PC-3 (cell line): ENCODE measurements around the gene PLXNA4. TPM values are rescaled to one million over a fixed set of nuclear protein-coding genes. Genes with fewer than 3 reads are reported as not detected.
A peak's percentile ranks its signal among the peaks of the same experiment; 100 is the strongest.

ENCODE experiments used
- ATAC-seq: fragments of 200-7000 bp; cut with Tn5 transposase; 2 replicates; pipeline ENCODE4 v1.9.1; 2020; ENCODE audit warnings: mild to moderate bottlenecking, moderate library complexity
- BruUV-seq: library from RNA; stranded (reverse); fragments of 400-500 nt; replicated peaks from 2 replicates; lab custom pipeline; 2021; lab: Mats Ljungman, UMichigan
- CTCF ChIA-PET: fragments of 300-600 bp; sonication (Branson Sonifier 250); formaldehyde crosslinking; loops from one replicate; lab custom pipeline; 2022; ENCODE audit warnings: antibody characterized with exemption; lab: Charles Lee
- POLR2A ChIA-PET: fragments of 300-600 bp; sonication (Branson Sonifier 250); formaldehyde crosslinking; loops from one replicate; lab custom pipeline; 2022; ENCODE audit warnings: antibody characterized with exemption; ENCODE audit not compliant: unreplicated experiment; lab: Charles Lee
- DNase-seq: peaks from one replicate; pipeline ENCODE4 v3.0.0-alpha.2; 2015
- H2AFZ ChIP-seq: fragments of 300-600 bp; sonication (generic); 2 replicates; pipeline ENCODE4 v1.6.0; 2016; ENCODE audit warnings: antibody characterized with exemption, low read length
- H3F3A ChIP-seq: fragments of 300-600 bp; sonication (generic); one replicate; pipeline ENCODE4 v1.6.0; 2017; ENCODE audit warnings: antibody characterized with exemption, low read length, control low read depth, mild to moderate bottlenecking; ENCODE audit not compliant: unreplicated experiment
- H3K27ac ChIP-seq: fragments of 300-600 bp; sonication (generic); 2 replicates; pipeline ENCODE4 v1.5.1; 2016; ENCODE audit warnings: mild to moderate bottlenecking, low read length
- H3K27me3 ChIP-seq: fragments of 300-600 bp; sonication (generic); 2 replicates; pipeline ENCODE4 v1.6.1; 2016; ENCODE audit warnings: low read length, mixed read lengths
- H3K36me3 ChIP-seq: fragments of 300-600 bp; sonication (generic); 2 replicates; pipeline ENCODE4 v1.6.1; 2016; ENCODE audit warnings: low read depth, mixed run types, low read length, mixed read lengths
- H3K4me1 ChIP-seq: fragments of 300-600 bp; sonication (generic); 2 replicates; pipeline ENCODE4 v1.5.1; 2016; ENCODE audit warnings: low read length; ENCODE audit not compliant: insufficient read depth
- H3K4me2 ChIP-seq: fragments of 300-600 bp; sonication (generic); 2 replicates; pipeline ENCODE4 v1.6.0; 2016; ENCODE audit warnings: low read length
- H3K4me3 ChIP-seq: fragments of 300-600 bp; sonication (generic); 2 replicates; pipeline ENCODE4 v1.5.1; 2016; ENCODE audit warnings: mild to moderate bottlenecking, low read length, mixed read lengths
- H3K79me2 ChIP-seq: fragments of 300-600 bp; sonication (generic); 2 replicates; pipeline ENCODE4 v1.6.1; 2017; ENCODE audit warnings: low read length, mixed read lengths
- H3K9ac ChIP-seq: fragments of 300-600 bp; sonication (generic); 2 replicates; pipeline ENCODE4 v1.6.0; 2016; ENCODE audit warnings: mild to moderate bottlenecking, low read length
- H3K9me2 ChIP-seq: fragments of 300-600 bp; sonication (generic); replicated peaks from 2 replicates; pipeline ENCODE4 v1.6.1; 2016; ENCODE audit warnings: mixed run types, low read length, mixed read lengths
- H3K9me3 ChIP-seq: fragments of 300-600 bp; sonication (generic); 2 replicates; pipeline ENCODE4 v1.6.1; 2016; ENCODE audit warnings: low read length, mixed read lengths
- H4K20me1 ChIP-seq: fragments of 300-600 bp; sonication (generic); 2 replicates; pipeline ENCODE4 v1.6.1; 2016; ENCODE audit warnings: low read length, mixed read lengths
- EZH2 ChIP-seq: fragments of 300-600 bp; sonication (generic); IDR thresholded peaks from one replicate; pipeline ENCODE4 v1.6.1; 2017; ENCODE audit warnings: antibody characterized with exemption, mild to moderate bottlenecking, low read length; ENCODE audit not compliant: unreplicated experiment
- EZH2phosphoT487 ChIP-seq: fragments of 300-600 bp; sonication (generic); IDR thresholded peaks from 2 replicates; pipeline ENCODE4 v1.6.1; 2018; ENCODE audit warnings: mild to moderate bottlenecking, antibody characterized with exemption, low read length, borderline replicate concordance
- intact Hi-C: fragments of 100-400 bp; cut with micrococcal nuclease; formaldehyde crosslinking; loops from 2 replicates; pipeline ENCODE4 v1.9.0; 2023
- total RNA-seq: library from RNA; depleted of rRNA; stranded (reverse); fragments of >200 nt; gene quantifications from 2 replicates; pipeline ENCODE4 v1.2.3, GENCODE V29; 2014
- TF ChIP-seq, protein P1 (sequence below): fragments of 300-600 bp; sonication (generic); conservative IDR thresholded peaks from 2 replicates; pipeline ENCODE4 v1.5.1; 2017; ENCODE audit warnings: antibody characterized with exemption, low read depth, mild to moderate bottlenecking, low read length

PLXNA4 gene
- total RNA-seq, 1 experiment from 2014 or later = 1.2 TPM

DNA sequence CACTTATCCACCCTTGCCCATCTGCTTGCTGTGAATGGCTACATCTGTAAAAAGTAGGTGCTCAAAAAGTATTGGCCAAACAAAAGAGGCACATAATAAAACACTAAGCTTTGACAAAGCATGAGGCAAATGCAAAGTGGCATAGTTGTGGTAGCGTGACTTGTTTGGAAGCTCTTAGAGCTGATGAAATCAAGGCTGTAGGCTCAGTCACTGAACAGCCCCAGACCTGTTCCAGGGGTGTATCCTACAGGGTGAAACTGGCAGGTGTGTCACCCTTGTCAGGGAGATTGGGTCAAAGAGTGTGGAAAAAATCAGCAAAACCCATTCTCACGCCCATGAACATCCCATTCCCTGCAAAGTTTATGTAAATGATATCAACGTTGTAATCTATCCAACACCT is 427.4 kb downstream of the PLXNA4 start:
- no peaks in the 10 kb centered on the region for H4K20me1 ChIP-seq
- no peak overlapping the region for H3K4me3 ChIP-seq
- intact Hi-C loops = loop anchor here (5.0 kb wide), 1 partner anchor 462 kb away; no protein-coding TSS in a partner anchor
- no peaks in the 10 kb centered on the region for H3K79me2 ChIP-seq
- no peaks in the 10 kb centered on the region for H3K27me3 ChIP-seq
- DNase-seq (no peak), ATAC-seq (no peak)
- no peaks in the 10 kb centered on the region for H3K36me3 ChIP-seq
- ChIA-PET POLR2A (no interaction called here), CTCF (no interaction called here)
- no peaks in the 10 kb centered on the region for H3K9me2 ChIP-seq
- BruUV-seq = no TSS peak
- H3K27ac ChIP-seq = no peak overlapping the region
- peaks cover 14% of the 10 kb centered on the region for H3K4me1 ChIP-seq
- H3K4me2 ChIP-seq = no peak overlapping the region
- H2AFZ ChIP-seq = no peak overlapping the region
- TF ChIP-seq EZH2 = no peak
- no peak for TF ChIP-seq EZH2phosphoT487
- TF ChIP-seq, protein P1, sequence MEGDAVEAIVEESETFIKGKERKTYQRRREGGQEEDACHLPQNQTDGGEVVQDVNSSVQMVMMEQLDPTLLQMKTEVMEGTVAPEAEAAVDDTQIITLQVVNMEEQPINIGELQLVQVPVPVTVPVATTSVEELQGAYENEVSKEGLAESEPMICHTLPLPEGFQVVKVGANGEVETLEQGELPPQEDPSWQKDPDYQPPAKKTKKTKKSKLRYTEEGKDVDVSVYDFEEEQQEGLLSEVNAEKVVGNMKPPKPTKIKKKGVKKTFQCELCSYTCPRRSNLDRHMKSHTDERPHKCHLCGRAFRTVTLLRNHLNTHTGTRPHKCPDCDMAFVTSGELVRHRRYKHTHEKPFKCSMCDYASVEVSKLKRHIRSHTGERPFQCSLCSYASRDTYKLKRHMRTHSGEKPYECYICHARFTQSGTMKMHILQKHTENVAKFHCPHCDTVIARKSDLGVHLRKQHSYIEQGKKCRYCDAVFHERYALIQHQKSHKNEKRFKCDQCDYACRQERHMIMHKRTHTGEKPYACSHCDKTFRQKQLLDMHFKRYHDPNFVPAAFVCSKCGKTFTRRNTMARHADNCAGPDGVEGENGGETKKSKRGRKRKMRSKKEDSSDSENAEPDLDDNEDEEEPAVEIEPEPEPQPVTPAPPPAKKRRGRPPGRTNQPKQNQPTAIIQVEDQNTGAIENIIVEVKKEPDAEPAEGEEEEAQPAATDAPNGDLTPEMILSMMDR = no peak
- no peaks in the 10 kb centered on the region for H3K9me3 ChIP-seq
- H3F3A ChIP-seq = no peaks in the 10 kb centered on the region
- H3K9ac ChIP-seq = no peak overlapping the region

DNA sequence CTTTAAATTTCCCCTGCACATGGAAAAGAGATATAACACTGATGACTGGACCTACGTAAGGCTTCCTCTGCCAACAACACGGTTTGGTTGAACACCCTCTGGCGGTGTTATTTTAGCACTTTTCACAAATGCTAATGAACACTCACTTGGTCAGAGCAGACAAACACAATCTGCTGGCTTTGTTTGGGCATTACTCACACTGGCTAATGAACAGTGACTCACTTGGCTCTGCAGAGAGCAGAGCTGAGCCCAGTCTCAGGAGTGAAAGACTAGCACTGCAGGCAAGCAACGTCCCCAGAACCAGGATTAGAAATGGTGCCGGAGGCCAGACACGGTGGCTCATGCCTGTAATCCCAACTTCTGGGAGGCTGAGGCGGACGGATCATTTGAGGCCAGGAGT is 430.8 kb downstream of the PLXNA4 start:
- Histone ChIP-seq H3K4me1 (peaks cover 14% of the 10 kb centered on the region), H3K36me3 (no peaks in the 10 kb centered on the region), H3K4me2 (no peak overlapping the region), H3K9me2 (no peaks in the 10 kb centered on the region), H3K9me3 (no peaks in the 10 kb centered on the region), H2AFZ (no peak overlapping the region), H3K79me2 (no peaks in the 10 kb centered on the region), H3K9ac (no peak overlapping the region), H3K27me3 (no peaks in the 10 kb centered on the region), H3K4me3 (no peak overlapping the region), H3F3A (no peaks in the 10 kb centered on the region), H4K20me1 (no peaks in the 10 kb centered on the region), H3K27ac (no peak overlapping the region)
- ChIA-PET POLR2A (no interaction called here), CTCF (no interaction called here)
- TF ChIP-seq EZH2 (no peak), EZH2phosphoT487 (no peak)
- TF ChIP-seq, protein P1 = no peak; the same call in none of the 2 replicates
- DNase-seq = peak; percentile 88
- ATAC-seq = peak; percentile 100
- no TSS peak for BruUV-seq
- intact Hi-C loops = loop anchor here (2.0 to 5.0 kb wide), 2 partner anchors 29 to 458 kb away; no protein-coding TSS in a partner anchor

DNA sequence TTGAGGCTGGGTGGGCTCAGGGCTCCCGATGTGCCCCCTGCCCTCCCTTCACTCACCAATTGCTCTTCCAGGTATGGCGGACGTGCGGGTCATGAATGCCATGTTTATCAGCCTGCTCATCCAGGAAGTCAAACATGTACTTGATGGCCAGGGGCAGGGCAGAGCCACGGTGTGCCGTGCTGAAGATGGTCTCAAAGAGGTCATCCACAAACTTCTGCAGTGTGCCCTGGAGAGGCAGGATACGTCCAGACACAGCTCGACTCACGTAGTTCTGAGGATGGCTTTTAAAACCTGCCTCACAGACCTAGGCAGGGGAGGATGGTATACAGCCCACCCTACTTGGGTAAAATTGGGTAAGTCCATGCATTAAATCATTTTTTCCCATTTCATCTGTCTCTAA is 431.2 kb downstream of the PLXNA4 start:
- Histone ChIP-seq H3K9ac (no peak overlapping the region), H3K36me3 (no peaks in the 10 kb centered on the region), H3K4me2 (no peak overlapping the region), H2AFZ (no peak overlapping the region), H3K9me2 (no peaks in the 10 kb centered on the region), H3K4me1 (peaks cover 14% of the 10 kb centered on the region), H3K4me3 (no peak overlapping the region), H3K27me3 (no peaks in the 10 kb centered on the region), H3K9me3 (no peaks in the 10 kb centered on the region), H3F3A (no peaks in the 10 kb centered on the region), H4K20me1 (no peaks in the 10 kb centered on the region), H3K27ac (no peak overlapping the region), H3K79me2 (no peaks in the 10 kb centered on the region)
- POLR2A ChIA-PET = interaction anchor here (0.6 kb wide), 1 partner anchor 10 kb away, joined by 4 read pairs; no protein-coding TSS in a partner anchor
- intact Hi-C loops = loop anchor here (2.0 to 5.0 kb wide), 2 partner anchors 28 to 458 kb away; no protein-coding TSS in a partner anchor
- TF ChIP-seq, protein P1 = no peak; the same call in 1 of the 2 replicates
- TF ChIP-seq EZH2 = no peak
- TF ChIP-seq EZH2phosphoT487 = no peak
- BruUV-seq = no TSS peak
- ATAC-seq (no peak), DNase-seq (no peak)
- CTCF ChIA-PET = no interaction called here
